Natural killer cell (primary cell): ENCODE results near the gene MINDY2. TPM values are rescaled to one million over a fixed set of nuclear protein-coding genes. Genes with fewer than 3 reads are reported as not detected.
A peak's percentile ranks its signal among the peaks of the same experiment; 100 is the strongest.

Experiments
- ATAC-seq, 3 donors: fragments of 150-1000 bp in 2 of 3; fragments of 200-7000 bp in 1 of 3; cut with Tn5 transposase; 1 replicate in 1 of 3; 2 replicates in 2 of 3; pipeline ENCODE4 v1.10.0; 2021; ENCODE audit warnings: mild to moderate bottlenecking in 2 of 3, moderate library complexity in 2 of 3
- DNase-seq, 2 donors: peaks; one replicate each; pipeline versions ENCODE4 v3.0.0 to v3.0.0-alpha.2; 2013 to 2021; ENCODE audit warnings: mixed read lengths in 1 of 2
- H3K27ac ChIP-seq: one replicate; pipeline ENCODE4 v1.5.1; 2013; ENCODE audit warnings: mild to moderate bottlenecking, low read length
- H3K27me3 ChIP-seq: one replicate; pipeline ENCODE4 v1.6.1; 2013; ENCODE audit warnings: low read length; ENCODE audit not compliant: control insufficient read depth, insufficient read depth
- H3K36me3 ChIP-seq: one replicate; pipeline ENCODE4 v1.6.1; 2013; ENCODE audit warnings: low read length; ENCODE audit not compliant: control insufficient read depth, insufficient read depth
- H3K4me1 ChIP-seq: one replicate; pipeline ENCODE4 v1.6.1; 2013; ENCODE audit warnings: low read length; ENCODE audit not compliant: control insufficient read depth, insufficient read depth
- H3K4me3 ChIP-seq: one replicate; pipeline ENCODE4 v1.5.1; 2013; ENCODE audit warnings: low read length
- H3K9me3 ChIP-seq: one replicate; pipeline ENCODE4 v1.6.1; 2013; ENCODE audit warnings: low read length; ENCODE audit not compliant: control insufficient read depth, insufficient read depth
- H3K27ac Mint-ChIP-seq, 2 donors: one replicate each; pipeline ENCODE4 v1.8.0; 2022; ENCODE audit warnings: mild to moderate bottlenecking in 2 of 2, mixed read lengths in 2 of 2, moderate library complexity in 1 of 2
- H3K27me3 Mint-ChIP-seq, 2 donors: one replicate each; pipeline ENCODE4 v1.8.0; 2022; ENCODE audit warnings: low read depth in 2 of 2, mixed read lengths in 2 of 2
- H3K36me3 Mint-ChIP-seq: one replicate; pipeline ENCODE4 v1.8.0; 2022; ENCODE audit warnings: mixed read lengths
- H3K4me1 Mint-ChIP-seq, 2 donors: one replicate each; pipeline ENCODE4 v1.8.0; 2022; ENCODE audit warnings: mixed read lengths in 2 of 2
- H3K4me3 Mint-ChIP-seq: one replicate; pipeline ENCODE4 v1.8.0; 2022; ENCODE audit warnings: mild to moderate bottlenecking, moderate library complexity, mixed read lengths
- H3K9me3 Mint-ChIP-seq, 2 donors: one replicate each; pipeline ENCODE4 v1.8.0; 2022; ENCODE audit warnings: mixed read lengths in 2 of 2
- WGBS: methylation state at CpG from one replicate; pipeline ENCODE4 v1.1.7; 2013; ENCODE audit warnings: missing lambda C conversion rate; ENCODE audit not compliant: insufficient coverage; 5-methylcytosine and 5-hydroxymethylcytosine counted together
- intact Hi-C: fragments of 100-400 bp; cut with micrococcal nuclease; formaldehyde crosslinking; loops from one replicate; pipeline ENCODE4 v1.14.2; 2022
- total RNA-seq, 4 donors: library from RNA; stranded (reverse); fragments of 120-200 nt in 1 of 4; gene quantifications; one replicate each; pipeline versions ENCODE4 v1.2.3 to v1.2.4, GENCODE V29; 2013 to 2022
- TF ChIP-seq, protein P1 (sequence below): fragments of 200-600 bp; IDR thresholded peaks from one replicate; pipeline ENCODE4 v1.8.0; 2022; ENCODE audit warnings: antibody characterized with exemption

MINDY2 gene
- total RNA-seq, 3 donors from 2014 or later (not counting 1 experiment from before 2014, with no cell fraction given): 16.3 to 18.7 (median 18.3) TPM

DNA sequence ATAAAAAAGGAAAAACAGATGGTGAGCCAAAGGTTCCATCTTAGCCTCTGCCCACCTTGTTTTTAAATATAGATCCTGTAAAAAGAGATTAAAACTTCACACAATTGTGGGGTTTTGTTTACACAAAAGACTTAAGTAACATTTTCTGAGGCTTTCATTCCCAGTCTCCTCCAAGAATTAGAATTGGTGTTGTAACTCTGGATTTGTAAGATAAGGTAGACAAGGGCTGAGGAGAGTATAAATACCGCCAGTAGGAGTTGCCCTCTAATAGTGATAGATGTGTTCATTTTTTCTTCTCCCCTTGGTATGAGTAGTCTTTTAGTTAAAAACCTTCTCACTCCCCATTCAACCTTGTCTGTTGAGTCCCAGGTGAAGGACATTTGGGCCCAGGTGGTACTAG lies 8.5 kb downstream of the MINDY2 start:
- DNase-seq (no peak), ATAC-seq (no peak)
- Histone ChIP-seq H3K36me3 (peaks cover 4% of the 10 kb centered on the region), H3K27me3 (no peaks in the 10 kb centered on the region), H3K4me1 (no peaks in the 10 kb centered on the region), H3K4me3 (no peak overlapping the region), H3K27ac (no peak overlapping the region), H3K9me3 (no peaks in the 10 kb centered on the region)
- H3K4me1 Mint-ChIP-seq: peaks cover 6 to 16% of the 10 kb centered on the region in 2 donors
- H3K9me3 Mint-ChIP-seq: no peaks in the 10 kb centered on the region
- no peak overlapping the region for H3K27ac Mint-ChIP-seq
- H3K4me3 Mint-ChIP-seq: no peak overlapping the region
- intact Hi-C loops: no loop called here
- TF ChIP-seq, protein P1, sequence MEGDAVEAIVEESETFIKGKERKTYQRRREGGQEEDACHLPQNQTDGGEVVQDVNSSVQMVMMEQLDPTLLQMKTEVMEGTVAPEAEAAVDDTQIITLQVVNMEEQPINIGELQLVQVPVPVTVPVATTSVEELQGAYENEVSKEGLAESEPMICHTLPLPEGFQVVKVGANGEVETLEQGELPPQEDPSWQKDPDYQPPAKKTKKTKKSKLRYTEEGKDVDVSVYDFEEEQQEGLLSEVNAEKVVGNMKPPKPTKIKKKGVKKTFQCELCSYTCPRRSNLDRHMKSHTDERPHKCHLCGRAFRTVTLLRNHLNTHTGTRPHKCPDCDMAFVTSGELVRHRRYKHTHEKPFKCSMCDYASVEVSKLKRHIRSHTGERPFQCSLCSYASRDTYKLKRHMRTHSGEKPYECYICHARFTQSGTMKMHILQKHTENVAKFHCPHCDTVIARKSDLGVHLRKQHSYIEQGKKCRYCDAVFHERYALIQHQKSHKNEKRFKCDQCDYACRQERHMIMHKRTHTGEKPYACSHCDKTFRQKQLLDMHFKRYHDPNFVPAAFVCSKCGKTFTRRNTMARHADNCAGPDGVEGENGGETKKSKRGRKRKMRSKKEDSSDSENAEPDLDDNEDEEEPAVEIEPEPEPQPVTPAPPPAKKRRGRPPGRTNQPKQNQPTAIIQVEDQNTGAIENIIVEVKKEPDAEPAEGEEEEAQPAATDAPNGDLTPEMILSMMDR: no peak
- no peaks in the 10 kb centered on the region for H3K36me3 Mint-ChIP-seq
- no CpG with 5 or more reads among the region's 1 CpG for WGBS
- H3K27me3 Mint-ChIP-seq: no peaks in the 10 kb centered on the region

DNA sequence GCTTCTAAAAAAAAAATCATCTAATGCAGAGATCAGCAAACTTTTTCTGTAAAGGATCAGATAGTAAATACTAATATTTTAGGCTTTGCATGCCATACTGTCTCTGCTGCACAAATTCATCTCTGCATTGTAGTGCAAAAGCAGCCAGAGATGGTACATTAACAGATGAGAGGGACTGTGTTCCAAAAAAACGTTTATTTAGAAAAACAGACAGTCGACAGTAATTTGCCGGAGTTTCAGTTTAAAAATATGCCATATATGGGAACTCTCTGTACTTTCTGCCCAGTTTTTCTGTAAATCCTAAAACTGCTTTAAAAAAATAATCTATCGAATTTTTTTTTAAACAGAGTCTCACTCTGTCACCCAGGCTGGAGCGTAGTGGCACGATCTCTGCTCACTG lies 14.3 kb downstream of the MINDY2 start:
- Mint-ChIP-seq H3K9me3 (no peaks in the 10 kb centered on the region), H3K27me3 (no peaks in the 10 kb centered on the region), H3K27ac (no peak overlapping the region), H3K4me3 (no peak overlapping the region), H3K36me3 (no peaks in the 10 kb centered on the region), H3K4me1 (peaks cover 0 to 8% of the 10 kb centered on the region in 2 donors)
- H3K27me3 ChIP-seq: no peaks in the 10 kb centered on the region
- H3K4me1 ChIP-seq: no peaks in the 10 kb centered on the region
- no peak overlapping the region for H3K27ac ChIP-seq
- no peak for ATAC-seq
- TF ChIP-seq, protein P1: no peak
- no peak overlapping the region for H3K4me3 ChIP-seq
- intact Hi-C loops: no loop called here
- no peaks in the 10 kb centered on the region for H3K9me3 ChIP-seq
- H3K36me3 ChIP-seq: no peaks in the 10 kb centered on the region
- WGBS: 96% methylated on average over 6 of the region's 6 CpGs
- DNase-seq: no peak

DNA sequence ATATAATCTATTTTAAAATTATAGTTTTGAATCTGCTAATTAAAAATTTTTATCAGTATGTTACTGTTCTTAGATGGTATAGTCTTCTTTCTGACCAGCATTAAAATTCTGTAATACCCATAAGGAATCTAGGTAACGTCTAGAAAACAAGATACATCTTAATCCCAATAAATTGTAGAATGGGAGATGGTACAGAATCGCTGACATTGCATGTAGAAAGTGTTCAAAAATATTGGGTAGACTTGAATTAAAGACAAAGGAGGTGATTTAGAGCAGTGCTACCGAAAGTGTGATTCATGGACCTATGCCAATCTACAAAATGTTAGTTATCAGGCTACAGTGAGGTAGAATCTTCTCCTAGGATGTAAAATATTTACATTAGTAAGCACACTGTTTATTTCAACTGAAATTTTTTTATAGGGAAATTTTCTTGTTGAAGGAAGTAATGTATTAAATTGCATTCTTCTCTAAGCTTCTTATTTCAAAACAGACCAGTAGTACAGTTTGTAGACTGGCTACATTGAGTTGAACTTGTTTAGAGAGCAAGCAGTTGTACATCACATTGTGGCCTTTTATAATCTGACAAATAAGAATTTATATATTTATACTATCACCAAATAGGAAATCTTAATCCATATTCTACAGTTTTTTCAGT lies 17.1 kb downstream of the MINDY2 start:
- Mint-ChIP-seq H3K27me3 (no peaks in the 10 kb centered on the region), H3K4me1 (peaks cover 0 to 11% of the 10 kb centered on the region in 2 donors), H3K36me3 (no peaks in the 10 kb centered on the region), H3K27ac (no peak overlapping the region), H3K9me3 (no peaks in the 10 kb centered on the region), H3K4me3 (no peak overlapping the region)
- Histone ChIP-seq H3K9me3 (no peaks in the 10 kb centered on the region), H3K36me3 (no peaks in the 10 kb centered on the region), H3K4me1 (no peaks in the 10 kb centered on the region), H3K27ac (no peak overlapping the region), H3K4me3 (no peak overlapping the region), H3K27me3 (no peaks in the 10 kb centered on the region)
- DNase-seq: no peak
- TF ChIP-seq, protein P1: no peak
- intact Hi-C loops: no loop called here
- ATAC-seq: no peak
- 97% methylated on average over 2 of the region's 3 CpGs for WGBS

- H3K4me3 ChIP-seq: no peak overlapping the region
- ATAC-seq: no peak
- Mint-ChIP-seq H3K27ac (peak overlapping the region in 1 of 2 donors; percentile 1), H3K36me3 (no peaks in the 10 kb centered on the region), H3K9me3 (no peaks in the 10 kb centered on the region), H3K27me3 (no peaks in the 10 kb centered on the region), H3K4me1 (peaks cover 27 to 36% of the 10 kb centered on the region in 2 donors), H3K4me3 (no peak overlapping the region)
- H3K4me1 ChIP-seq: peaks cover 2% of the 10 kb centered on the region
- no peak overlapping the region for H3K27ac ChIP-seq
- H3K27me3 ChIP-seq: no peaks in the 10 kb centered on the region
- TF ChIP-seq, protein P1: no peak
- H3K9me3 ChIP-seq: no peaks in the 10 kb centered on the region
- no peaks in the 10 kb centered on the region for H3K36me3 ChIP-seq
- 81% methylated on average over 6 of the region's 6 CpGs for WGBS
- intact Hi-C loops: no loop called here
- no peak for DNase-seq
These were observed 22.8 kb downstream of the MINDY2 start for GRCh38 chr15:58793862-58794261.
